OCI-LY3 (cell line): ENCODE data around the gene PTPRJ.

Experiments used
- CTCF ChIP-seq: fragments of 200-600, 300-600 bp; sonication (generic); IDR thresholded peaks from 2 replicates; pipeline ENCODE4 v1.5.1; 2014; ENCODE audit warnings: antibody characterized with exemption, low read length, low read depth
- EZH2phosphoT487 ChIP-seq: fragments of 200-600 bp; shearing (Covaris generic); IDR thresholded peaks from 2 replicates; pipeline ENCODE4 v1.6.1; 2018; ENCODE audit warnings: antibody characterized with exemption, mixed run types, low read depth

GRCh38 chr11:48019217-48019584 lies 38.8 kb downstream of the PTPRJ start:
- TF ChIP-seq CTCF (no peak), EZH2phosphoT487 (no peak)
